SK-N-SH treated with all-trans-retinoic acid at 6 μM for 48 hours (cell line): ENCODE data around the gene RGMB.

Experiments
- TOX ChIP-seq: fragments of 250-450 bp; sonication (Bioruptor Pico); IDR thresholded peaks from 2 replicates; pipeline ENCODE4 v1.8.0; 2021; ENCODE audit warnings: mild to moderate bottlenecking, moderate library complexity, borderline replicate concordance
- ZC3H10 ChIP-seq: fragments of 250-450 bp; sonication (Bioruptor Pico); IDR thresholded peaks from 2 replicates; pipeline ENCODE4 v1.5.1; 2021; ENCODE audit warnings: mild to moderate bottlenecking, moderate library complexity

DNA sequence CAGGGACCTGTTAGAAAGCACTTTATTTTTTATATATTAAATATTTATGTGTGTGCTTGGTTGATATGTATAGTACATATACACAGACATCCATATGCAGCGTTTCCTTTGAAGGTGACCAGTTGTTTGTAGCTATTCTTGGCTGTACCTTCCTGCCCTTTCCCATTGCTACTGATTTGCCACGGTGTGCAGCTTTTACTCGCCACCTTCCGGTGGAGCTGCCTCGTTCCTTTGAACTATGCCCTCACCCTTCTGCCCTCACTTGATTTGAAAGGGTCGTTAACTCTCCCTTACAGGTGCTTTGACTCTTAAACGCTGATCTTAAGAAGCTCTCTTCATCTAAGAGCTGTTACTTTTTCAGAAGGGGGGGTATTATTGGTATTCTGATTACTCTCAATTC, 20.5 kb downstream of the RGMB start:
- TF ChIP-seq ZC3H10 (CRISPR knock-in tag) (no peak), TOX (CRISPR knock-in tag) (no peak)
